Esophagus squamous epithelium (tissue), 5 donors: ENCODE results near the gene MRPL16. TPM values are rescaled to one million over a fixed set of nuclear protein-coding genes. Genes with fewer than 3 reads are reported as not detected.
"Not testable (repeated sequence)": the region's sequence is repeated elsewhere in the genome, so short reads cannot be mapped to it uniquely, and the experiment has no call there.

ENCODE experiments used
- DNase-seq: peaks from one replicate; lab custom pipeline; 2025; lab: John Stamatoyannopoulos, UW
- H3K27ac ChIP-seq, 4 donors: fragments of 200-600 bp; sonication (generic); one replicate each; pipeline ENCODE4 v1.5.1; 2016 to 2019; ENCODE audit warnings: mild to moderate bottlenecking in 1 of 4
- H3K27me3 ChIP-seq, 4 donors: fragments of 200-600 bp; sonication (generic); 1 replicate in 3 of 4; 2 replicates in 1 of 4; pipeline versions ENCODE4 v1.5.1 to v1.6.0; 2017 to 2021; ENCODE audit warnings: antibody characterized with exemption in 1 of 4
- H3K36me3 ChIP-seq, 3 donors: fragments of 200-600 bp; sonication (generic); one replicate each; pipeline ENCODE4 v1.5.1; 2016 to 2019
- H3K4me1 ChIP-seq, 3 donors: fragments of 200-600 bp; sonication (generic); one replicate each; pipeline ENCODE4 v1.5.1; 2017 to 2019
- H3K4me3 ChIP-seq, 4 donors: fragments of 200-600 bp; sonication (generic); 1 replicate in 3 of 4; 2 replicates in 1 of 4; pipeline ENCODE4 v1.5.1; 2016 to 2019; ENCODE audit warnings: mild to moderate bottlenecking in 2 of 4, moderate library complexity in 1 of 4
- H3K9me3 ChIP-seq, 3 donors: fragments of 200-600 bp; sonication (generic); one replicate each; pipeline ENCODE4 v1.5.1; 2016 to 2019
- CTCF ChIP-seq, 6 experiments: fragments of 450-650 bp in 4 of 6; fragments of 200-600 bp in 2 of 6; sonication (generic) in 2 of 6; IDR thresholded peaks; one replicate each; pipeline ENCODE4 v1.5.1; 2016 to 2019; ENCODE audit warnings: antibody characterized with exemption in 6 of 6, mild to moderate bottlenecking in 4 of 6, moderate library complexity in 4 of 6
- POLR2A ChIP-seq, 4 donors: fragments of 450-650 bp; IDR thresholded peaks; one replicate each; pipeline ENCODE4 v1.6.1; 2017; ENCODE audit warnings: antibody characterized with exemption in 4 of 4, mild to moderate bottlenecking in 4 of 4, moderate library complexity in 3 of 4
- WGBS, 2 donors: methylation state at CpG; one replicate each; pipeline ENCODE4 v1.1.5; 2018; 5-methylcytosine and 5-hydroxymethylcytosine counted together
- intact Hi-C: fragments of 100-400 bp; cut with DNase I; formaldehyde crosslinking; loops from one replicate; pipeline ENCODE4 v1.15.0; 2022
- total RNA-seq, 4 donors: library from RNA; depleted of rRNA; stranded (reverse); fragments of >200 nt; gene quantifications; one replicate each; pipeline ENCODE4 v1.1.0, GENCODE V29; 2016
- donor health status: DM: yes; HTN: yes; CAD: no.

MRPL16 gene
- 10 to 100 TPM; 31.4 to 41.6 (median 40.3) TPM for total RNA-seq

DNA sequence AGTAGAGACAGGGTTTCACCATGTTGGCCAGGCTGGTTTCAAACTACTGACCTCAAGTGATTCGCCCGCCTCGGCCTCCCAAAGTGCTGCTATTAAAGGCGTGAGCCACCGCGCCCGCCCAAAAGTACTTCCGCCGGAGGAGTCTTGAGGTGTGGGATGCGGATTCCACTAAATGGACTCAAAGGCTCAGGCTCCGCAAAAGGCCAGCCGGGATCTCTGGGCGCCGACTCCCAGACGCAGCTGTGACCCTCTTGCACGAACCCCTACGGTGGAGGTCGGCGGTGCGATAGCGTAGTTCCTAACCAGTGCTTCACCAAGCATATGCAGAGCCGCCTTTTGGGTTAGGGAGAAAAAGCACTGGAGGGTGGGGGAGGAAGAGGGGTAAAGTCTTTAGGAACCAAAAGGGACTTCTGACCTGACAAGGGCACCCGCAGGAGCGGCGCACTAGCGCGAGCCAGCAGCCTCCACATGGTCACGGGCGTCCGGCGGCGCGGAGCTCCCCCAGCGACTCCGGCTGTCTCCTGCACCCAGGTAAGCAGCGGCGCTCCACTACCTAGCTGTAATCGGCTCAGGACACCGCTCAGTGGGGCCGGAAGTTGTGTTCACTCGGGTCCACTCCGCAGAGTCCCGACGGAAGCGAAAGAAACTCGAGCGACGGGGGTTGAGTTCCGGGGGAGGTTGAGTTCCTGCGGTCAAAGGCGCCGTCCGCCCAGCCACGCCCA, at the start of gene MRPL16:
MRPL16 (minus strand) TSS at position 590 of the 722 bp plus-strand sequence; CDS start at position 470, 120 bp downstream.
- intact Hi-C loops, result no loop called here
- Histone ChIP-seq H3K36me3 (peaks cover 0 to 37% (median 15%) of the 10 kb centered on the region in 3 donors), H3K4me3 (peak within 1 kb of the TSS; percentile 70 to 89 (median 79)), H3K9me3 (no peaks in the 10 kb centered on the region), H3K27ac (peak within 1 kb of the TSS; percentile 80 to 90 (median 86)), H3K4me1 (peaks cover 6 to 19% (median 8%) of the 10 kb centered on the region in 3 donors), H3K27me3 (peaks cover 0 to 4% (median 0%) of the 10 kb centered on the region in 4 donors)
- DNase-seq, result peak; percentile 58
- WGBS, 2 donors, result 1 to 2% methylated on average over 16 to 29 of the region's 54 CpGs
- peak in 4 of 6 experiments; percentile 24 to 60 (median 38) for TF ChIP-seq CTCF (IDR thresholded peaks at IDR 0.05)
- TF ChIP-seq POLR2A (IDR thresholded peaks at IDR 0.05), result peak in 2 of 4 donors; percentile 39 to 50

DNA sequence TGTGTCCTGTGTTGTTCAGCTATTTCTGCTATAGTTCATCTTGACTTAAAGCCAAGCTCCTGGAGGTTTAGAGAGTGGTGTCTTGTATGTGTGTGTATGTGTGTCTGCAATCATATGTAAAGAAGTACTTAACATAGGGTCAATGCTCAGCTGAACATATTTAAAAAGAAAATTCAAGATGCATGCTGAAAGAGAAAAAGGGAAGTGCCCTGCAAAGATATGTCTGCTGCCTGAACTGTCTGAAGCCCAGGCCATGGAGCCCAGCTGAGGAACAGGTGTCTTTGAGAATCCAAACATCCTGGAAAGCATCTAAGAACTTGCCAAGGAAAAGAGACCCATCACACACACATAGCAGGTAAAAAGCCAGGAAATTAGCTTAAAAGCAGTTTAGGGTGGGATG, 49.1 kb upstream of the MRPL16 start:
- Histone ChIP-seq H3K27ac (no peak overlapping the region), H3K27me3 (no peaks in the 10 kb centered on the region), H3K36me3 (no peaks in the 10 kb centered on the region), H3K4me3 (no peak overlapping the region), H3K4me1 (peaks cover 0 to 4% (median 3%) of the 10 kb centered on the region in 3 donors), H3K9me3 (no peaks in the 10 kb centered on the region)
- TF ChIP-seq CTCF (IDR thresholded peaks at IDR 0.05), result no peak
- no peak for TF ChIP-seq POLR2A (IDR thresholded peaks at IDR 0.05)
- no peak for DNase-seq
- intact Hi-C loops, result no loop called here

DNA sequence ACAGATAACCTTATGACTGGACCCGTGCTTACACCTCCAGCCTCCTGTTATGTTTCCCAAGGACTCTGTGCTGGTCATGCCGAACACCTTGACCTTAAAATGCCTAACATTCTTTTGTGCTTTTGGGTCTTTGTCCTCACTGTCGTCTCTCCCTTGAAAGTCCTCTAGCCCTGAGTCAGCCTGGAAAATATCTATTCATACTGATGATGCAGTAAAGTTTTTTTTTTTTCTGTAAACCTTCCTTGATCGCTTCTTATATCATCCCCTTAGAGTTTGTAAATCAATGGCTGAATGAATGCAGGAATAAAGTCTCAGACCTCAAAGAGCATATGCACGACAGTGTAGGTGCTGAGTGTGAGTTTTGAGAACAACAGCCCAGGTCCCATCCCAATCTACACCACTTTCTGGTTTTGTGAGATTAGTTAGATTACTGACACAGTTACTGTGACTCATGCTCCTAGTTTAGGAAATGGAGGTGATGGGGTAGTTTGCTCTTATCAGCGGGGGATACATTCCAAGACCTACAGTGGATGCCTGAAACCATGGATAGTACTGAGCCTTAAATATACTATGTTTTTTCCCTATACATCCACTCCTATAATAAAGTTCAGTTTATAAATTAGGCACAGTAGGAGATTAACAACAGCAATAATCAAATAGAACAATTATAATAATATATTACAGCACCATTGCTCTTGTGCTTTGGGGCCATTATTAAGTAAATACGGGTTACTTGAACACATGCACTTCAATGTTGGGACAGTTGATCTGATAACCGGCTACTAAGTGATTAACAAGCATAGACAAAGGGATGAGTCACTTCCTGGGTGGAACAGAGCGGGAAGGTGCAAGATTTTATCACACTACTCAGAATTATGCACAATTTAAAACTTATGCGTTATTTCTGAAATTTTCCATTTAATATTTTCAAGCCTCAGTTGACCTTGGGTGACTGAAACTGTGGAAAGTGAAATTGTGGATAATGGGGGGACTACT, 47.2 kb upstream of the MRPL16 start:
- Histone ChIP-seq H3K4me3 (no peak overlapping the region), H3K27ac (no peak overlapping the region), H3K27me3 (no peaks in the 10 kb centered on the region), H3K4me1 (peaks cover 0 to 4% (median 3%) of the 10 kb centered on the region in 3 donors), H3K36me3 (no peaks in the 10 kb centered on the region), H3K9me3 (no peaks in the 10 kb centered on the region)
- intact Hi-C loops, result no loop called here
- 48 to 50% methylated on average over 10 of the region's 10 CpGs for WGBS, 2 donors
- no peak for DNase-seq
- TF ChIP-seq CTCF (IDR thresholded peaks at IDR 0.05) (no peak), POLR2A (IDR thresholded peaks at IDR 0.05) (no peak)

- no peak overlapping the region for H3K4me3 ChIP-seq
- no peak for TF ChIP-seq POLR2A (IDR thresholded peaks at IDR 0.05)
- TF ChIP-seq CTCF (IDR thresholded peaks at IDR 0.05), result no peak
- no peaks in the 10 kb centered on the region for H3K36me3 ChIP-seq
- no peaks in the 10 kb centered on the region for H3K27me3 ChIP-seq
- no peak overlapping the region for H3K27ac ChIP-seq
- intact Hi-C loops, result no loop called here
- H3K4me1 ChIP-seq, result peaks cover 0 to 4% (median 3%) of the 10 kb centered on the region in 3 donors
- DNase-seq, result no peak
- H3K9me3 ChIP-seq, result no peaks in the 10 kb centered on the region
- WGBS, 2 donors, result 50 to 55% methylated on average over 2 of the region's 2 CpGs
These were observed 44.3 kb upstream of the MRPL16 start for GRCh38 chr11:59854871-59855270.

GRCh38 chr11:59851416-59851815, 40.8 kb upstream of the MRPL16 start:
- H3K27ac ChIP-seq, H3K4me3 ChIP-seq, intact Hi-C loops, DNase-seq, H3K27me3 ChIP-seq, H3K36me3 ChIP-seq, H3K9me3 ChIP-seq, H3K4me1 ChIP-seq: not testable (repeated sequence)
- WGBS, 2 donors, result 85 to 89% methylated on average over 5 of the region's 5 CpGs

- 87 to 92% methylated on average over 2 of the region's 2 CpGs for WGBS, 2 donors
- H3K36me3 ChIP-seq, H3K27me3 ChIP-seq, intact Hi-C loops, DNase-seq, H3K4me3 ChIP-seq, H3K4me1 ChIP-seq, H3K9me3 ChIP-seq, H3K27ac ChIP-seq: not testable (repeated sequence)
These were observed 39.0 kb upstream of the MRPL16 start for GRCh38 chr11:59849551-59849950.
